Ramos (cell line): ENCODE results near the gene CD47.

ENCODE experiments used
- in situ Hi-C: fragments of 300-500 bp; cut with MboI; formaldehyde crosslinking; loops from one replicate; pipeline ENCODE4 v1.14.3; 2022; ENCODE audit warnings: low sequenced_read_pairs; ENCODE audit not compliant: unreplicated experiment

CD47 gene

DNA sequence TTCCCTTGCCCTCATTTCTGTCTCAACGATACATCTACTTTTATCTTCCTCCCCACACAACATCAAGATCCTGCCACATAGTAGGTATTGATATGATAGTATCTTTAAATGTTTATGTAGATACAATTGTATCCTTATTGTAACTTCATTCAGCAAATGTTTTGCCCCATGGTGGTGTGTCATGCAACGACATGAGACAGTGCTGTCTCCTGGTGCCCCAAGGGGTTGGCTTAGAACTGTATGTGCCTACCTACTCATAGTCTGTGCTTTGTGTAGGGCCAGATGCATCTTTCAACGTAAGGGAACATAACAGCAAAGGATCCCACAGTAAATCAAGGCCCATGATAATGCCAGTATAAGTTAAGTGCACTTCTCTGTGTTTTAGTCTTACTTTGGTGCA, 2.8 kb upstream of the CD47 start:
- in situ Hi-C loops, result no loop called here

DNA sequence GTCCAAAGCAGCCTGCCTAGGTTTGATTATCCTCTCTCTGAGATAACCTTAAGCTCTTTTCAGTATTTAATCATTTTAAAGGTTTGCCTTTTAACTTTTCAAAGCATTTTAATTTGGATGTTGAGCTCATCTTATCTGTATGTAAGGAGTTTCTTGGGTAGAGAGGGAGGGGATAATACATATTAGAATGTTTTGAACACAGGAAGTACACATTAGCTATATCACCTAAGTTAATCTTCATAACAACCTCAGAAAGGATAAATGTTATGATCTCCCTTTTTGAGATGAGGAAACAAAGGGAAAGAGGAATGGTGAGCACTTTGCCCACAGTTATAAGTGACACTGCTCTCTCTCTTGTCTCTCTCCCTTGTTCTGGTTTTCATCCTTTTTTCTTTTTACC, 2.2 kb upstream of the CD47 start:
- in situ Hi-C loops, result no loop called here

DNA sequence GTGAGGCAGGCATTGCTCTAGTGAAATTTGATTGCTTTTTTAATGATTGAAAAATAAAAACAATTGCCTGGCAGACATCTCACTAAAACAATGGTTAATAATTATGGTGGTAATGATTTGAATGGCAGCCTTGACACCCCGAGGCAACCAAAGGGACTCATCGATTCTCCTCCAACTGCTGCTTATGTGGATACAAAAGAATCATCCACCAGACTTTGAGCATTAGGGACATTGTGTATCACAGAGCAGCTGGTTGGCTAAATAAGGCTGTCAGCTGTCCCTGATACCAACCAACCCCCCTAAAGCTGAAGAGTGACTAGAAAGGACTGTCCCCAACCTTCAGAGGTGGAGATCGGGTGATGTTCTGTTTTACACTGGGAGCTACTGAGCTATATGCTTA, 1.7 kb upstream of the CD47 start:
- in situ Hi-C loops, result no loop called here

DNA sequence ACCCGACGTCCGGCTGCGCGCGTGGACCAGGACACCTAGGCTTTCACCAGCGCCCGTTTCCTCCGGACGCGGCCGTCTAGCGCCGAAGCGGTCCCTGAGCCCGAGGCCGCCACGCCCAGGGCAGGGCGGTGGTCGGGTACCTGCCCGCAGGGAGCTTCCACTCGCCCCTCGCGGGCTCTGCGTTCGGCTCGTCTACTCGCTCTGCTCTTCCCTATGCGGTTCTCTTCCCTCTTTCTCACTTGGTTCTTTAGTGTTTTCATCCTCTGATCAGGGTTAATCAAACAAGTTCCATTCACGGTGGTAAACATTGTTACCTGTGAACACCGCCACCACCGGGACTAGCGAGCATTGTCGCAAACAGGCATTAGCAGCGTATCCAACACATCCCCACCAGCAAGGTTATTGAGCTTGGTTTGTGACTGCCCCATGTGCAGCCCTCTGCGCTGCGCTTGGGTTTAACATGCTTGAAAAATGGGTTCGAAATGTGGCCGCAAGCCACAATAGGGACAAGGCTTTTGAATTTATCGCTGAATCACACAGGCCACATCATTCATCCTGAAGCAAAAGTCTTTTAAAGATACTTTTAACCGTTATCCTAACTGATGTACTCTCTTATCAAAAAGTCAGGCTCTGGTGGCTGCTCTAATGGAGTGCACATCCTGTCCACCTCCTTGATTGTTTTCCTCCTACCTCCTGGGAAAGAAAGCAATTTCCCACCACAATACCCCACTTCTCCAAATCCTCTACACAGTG, 843 bp upstream of the CD47 start:
- in situ Hi-C loops, result no loop called here

DNA sequence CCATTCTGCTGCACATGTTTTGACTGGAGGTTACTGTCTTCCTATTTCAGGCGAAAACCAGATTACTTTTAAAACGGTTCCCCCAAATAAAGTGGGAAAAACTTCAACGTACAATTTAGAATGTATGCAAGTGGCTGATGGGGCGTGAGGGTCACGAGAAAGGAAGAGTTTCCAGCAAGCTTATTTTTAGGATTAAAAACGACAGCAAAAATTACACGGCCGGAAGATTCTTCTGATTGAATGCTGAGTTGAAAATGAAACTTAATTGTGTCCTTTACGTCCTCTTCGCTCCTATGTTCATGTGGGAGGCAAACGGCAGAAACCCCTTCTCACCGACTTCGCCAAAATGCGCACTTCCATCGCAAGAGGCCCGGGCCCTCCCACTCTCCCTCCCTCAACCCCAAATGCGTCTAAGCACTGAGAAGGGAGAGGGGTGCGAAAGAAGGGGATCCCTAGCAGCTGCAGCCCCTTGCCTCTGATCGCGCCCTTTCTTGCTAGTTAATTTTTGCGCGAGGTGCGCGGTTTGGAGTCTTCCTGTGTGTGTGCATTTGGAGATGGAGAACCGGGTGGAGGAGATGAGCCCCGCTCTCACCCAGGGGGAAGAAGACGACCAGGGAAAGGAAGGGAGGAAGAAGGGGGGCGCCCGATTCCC, 656 bp downstream of the CD47 start:
- in situ Hi-C loops, result no loop called here

DNA sequence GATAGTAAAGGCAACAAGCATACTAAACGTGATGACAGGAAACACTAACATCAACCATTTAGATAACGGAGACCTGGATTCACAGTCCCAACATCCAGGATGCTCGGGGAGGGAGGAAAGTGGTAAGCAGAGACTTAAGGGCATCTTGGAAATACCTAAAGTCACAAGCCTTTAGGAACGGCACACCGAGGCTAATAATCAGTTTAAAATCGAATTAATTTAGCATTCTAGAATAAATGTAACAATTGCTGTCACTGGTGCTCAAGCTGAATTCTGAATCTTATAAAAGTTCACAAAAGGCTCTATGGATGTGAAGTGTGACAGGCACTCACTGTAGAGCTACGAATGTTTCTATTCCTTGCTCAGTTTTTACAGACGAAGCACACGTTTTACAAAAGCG, 1.3 kb downstream of the CD47 start:
- in situ Hi-C loops, result no loop called here

DNA sequence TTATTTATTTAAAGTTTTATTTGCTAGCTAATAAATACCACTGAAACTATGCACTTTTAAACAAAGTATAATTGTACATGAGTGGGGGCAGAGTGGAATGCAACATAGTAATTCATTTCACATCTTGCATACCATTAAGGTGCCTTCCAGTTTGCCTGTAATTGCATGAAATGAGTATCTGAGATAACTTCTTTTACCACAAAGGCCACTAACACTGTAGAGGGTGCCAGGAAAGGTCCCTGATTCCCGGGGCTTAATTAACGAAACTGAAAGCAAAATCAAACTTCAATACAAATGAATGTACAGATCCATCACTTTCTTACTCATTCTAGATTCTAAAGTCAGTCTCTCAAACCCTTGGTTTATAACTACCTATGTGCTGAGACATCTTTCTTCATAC, 2.1 kb downstream of the CD47 start:
- in situ Hi-C loops, result no loop called here

DNA sequence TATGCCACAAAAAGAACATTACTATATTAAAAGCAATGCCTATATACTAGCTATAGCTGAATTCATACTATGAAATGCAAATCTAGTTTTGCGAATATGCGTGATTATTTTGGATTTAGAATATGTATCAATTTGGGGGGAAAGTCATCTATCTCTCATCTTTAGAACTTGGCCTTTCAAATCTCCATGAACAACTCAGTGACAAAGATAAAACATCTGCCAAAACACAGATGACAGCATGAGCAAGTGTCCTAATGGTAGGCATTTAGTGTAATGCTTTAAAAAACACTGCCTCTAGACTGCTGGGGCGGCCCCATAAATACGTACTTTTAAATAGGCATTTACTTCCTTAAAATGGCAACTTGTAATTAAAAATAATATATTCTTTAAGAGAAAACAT, 2.7 kb downstream of the CD47 start:
- in situ Hi-C loops, result no loop called here

DNA sequence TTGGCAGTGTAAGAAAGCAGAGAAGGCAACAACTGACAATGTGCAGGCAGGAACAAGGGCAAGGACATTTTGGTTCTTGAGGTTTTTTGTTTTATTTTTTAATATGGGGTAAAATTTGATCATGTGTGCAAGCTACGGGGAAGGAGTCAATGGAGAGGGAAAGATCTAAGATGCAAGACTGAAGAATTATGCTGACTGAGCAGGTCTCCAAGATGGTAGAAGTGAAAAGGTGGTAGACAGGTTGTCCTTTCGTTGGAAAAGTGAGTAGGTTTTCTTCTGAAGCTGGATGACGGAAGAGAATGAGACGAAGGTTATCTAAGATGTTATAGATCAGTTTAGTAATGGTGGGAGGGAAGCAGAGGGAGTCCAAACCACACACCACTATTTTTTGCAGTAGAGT, 4.2 kb downstream of the CD47 start:
- in situ Hi-C loops, result no loop called here

DNA sequence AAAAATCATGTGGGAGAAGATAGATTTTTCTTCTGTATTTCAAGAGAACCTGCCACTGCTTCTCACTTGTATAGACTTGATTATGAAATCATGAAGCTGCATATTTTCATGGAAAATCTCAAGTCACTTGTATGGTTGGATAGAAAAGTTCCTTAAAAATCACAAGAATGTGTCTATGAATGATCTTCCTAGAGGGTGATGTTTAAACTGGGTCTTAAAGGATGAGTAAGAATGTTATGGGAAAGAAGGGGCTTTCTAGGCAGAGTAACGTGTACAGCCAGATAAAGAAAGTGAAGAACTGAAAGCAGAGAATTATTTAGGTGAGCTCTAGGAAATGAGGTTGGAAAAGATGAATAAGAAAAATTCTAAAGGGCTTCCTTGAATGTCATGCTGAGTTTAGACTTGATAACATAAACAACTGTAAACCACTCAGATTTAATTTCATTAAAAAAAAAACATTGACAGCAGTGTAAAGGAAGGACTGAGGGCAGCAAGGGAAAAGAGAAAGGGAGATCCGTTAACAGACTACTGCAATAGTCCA, 5.0 kb downstream of the CD47 start:
- in situ Hi-C loops, result no loop called here

DNA sequence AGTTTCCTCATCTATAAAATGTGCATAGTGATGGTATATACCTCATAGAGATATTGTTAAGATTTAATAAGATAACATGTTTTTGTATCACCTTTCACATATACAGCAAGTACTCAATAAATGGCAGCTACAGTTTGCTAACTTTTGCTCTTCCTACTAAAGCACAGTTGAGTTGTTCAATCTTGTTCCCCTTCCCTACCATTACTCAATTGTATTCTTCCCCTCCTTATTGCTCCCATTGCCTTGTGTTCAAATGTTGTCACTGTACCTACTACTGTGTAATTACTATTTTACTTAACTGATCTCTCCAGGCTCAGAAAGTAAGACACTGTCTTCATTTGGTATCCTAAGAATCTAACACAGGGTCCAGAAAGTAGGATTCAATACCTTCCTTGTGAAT, 5.5 kb downstream of the CD47 start:
- in situ Hi-C loops, result no loop called here

DNA sequence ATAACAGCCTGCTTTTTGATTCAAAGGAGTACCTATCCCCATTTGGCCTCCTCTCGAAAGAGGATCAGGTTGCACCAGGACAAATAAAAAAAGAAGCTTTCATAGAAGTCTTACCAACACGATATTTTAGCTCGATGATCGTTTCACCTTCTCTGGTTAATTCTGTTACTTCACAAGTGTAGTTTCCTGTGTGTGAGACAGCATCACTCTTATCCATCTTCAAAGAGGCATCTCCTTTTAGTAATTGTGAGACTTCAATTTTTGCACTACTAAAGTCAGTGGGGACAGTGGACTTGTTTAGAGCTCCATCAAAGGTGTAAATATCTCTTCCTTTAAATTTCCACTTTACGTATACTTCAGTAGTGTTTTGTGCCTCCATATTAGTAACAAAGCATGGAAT, 11.0 kb downstream of the CD47 start:
- in situ Hi-C loops, result no loop called here

DNA sequence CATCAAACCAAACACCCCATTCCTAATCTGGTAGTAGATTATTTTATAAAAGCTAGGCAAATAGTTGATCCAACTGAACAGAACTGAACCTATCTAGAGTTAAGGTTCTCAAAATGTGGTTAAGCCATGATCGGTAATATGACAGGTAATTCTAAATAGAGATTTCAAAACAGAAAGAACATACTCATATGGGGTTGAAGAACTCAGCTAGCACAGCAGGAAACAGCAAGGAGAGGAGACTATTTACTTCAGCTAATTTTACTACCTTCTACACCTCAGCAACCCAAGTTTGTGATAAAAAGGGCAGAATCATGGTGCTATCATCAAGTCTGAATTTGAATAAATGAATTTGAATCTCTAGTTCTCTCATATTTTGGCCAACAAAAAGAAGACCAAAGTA, 11.8 kb downstream of the CD47 start:
- in situ Hi-C loops, result no loop called here

DNA sequence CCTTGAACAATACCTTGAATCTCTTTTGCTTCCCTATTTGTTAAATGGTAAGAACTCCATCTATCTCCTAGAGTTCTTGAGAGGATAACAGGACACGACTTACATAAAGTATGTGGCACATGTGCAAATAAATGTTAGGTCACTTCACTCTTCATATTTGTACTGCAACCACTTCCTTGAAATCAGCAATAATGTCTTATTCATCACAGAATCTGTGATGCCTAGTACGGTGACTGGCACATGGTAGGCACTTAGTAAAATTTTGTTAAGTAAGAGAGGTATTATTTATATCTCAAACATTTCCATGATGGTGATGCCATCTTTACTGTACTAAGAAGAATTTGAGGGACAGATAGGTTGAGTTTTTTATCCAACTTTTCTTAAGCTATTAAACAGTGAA, 14.3 kb downstream of the CD47 start:
- in situ Hi-C loops, result no loop called here

DNA sequence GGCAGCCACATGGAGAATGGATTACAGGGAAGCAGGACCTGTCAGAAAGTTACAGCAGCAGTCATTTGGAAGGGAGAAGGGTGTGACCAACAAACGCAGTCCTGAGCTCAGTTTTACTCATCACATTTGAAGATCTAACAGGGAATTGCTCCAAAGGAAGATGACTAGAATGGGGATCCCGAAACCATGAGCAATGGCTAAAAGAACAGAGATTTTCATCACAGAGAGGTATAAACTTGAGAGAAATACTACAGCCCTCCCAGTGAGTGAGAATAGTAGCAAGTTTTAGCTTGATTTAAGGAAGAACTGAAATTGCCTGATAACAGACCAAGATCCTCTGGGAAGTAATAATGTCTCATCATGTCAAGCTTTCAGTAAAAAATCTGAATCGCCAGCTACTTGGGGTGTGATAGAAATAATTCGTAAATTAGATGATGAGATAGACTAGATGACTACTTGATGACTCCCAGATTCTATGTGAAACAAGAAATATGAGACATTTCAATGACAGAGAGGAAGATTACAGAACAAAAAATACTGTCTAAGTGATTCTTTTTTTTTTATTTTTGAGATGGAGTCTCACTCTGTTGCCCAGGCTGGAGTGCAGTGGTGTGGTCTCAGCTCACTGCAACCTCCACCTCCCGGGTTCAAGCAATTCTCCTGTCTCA, 16.9 kb downstream of the CD47 start:
- in situ Hi-C loops, result no loop called here

DNA sequence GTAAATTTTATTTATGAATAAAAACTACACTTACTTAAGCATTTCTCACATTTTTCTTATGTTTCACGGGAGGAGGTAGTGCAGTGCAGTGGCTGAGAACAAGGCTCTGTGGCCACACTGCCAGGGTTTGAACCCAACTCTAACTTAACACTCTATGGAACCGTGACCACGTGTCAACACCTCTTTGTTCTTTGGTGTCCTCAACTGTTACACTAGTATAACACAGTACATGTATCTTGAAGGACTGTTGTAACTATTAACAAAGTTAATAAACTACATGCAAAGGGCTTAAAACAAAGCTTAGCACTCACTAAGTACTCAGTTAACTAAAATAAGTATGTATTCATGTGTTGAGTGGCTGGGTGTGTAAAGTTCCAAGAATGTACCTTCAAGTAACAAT, 19.5 kb downstream of the CD47 start:
- in situ Hi-C loops, result no loop called here

DNA sequence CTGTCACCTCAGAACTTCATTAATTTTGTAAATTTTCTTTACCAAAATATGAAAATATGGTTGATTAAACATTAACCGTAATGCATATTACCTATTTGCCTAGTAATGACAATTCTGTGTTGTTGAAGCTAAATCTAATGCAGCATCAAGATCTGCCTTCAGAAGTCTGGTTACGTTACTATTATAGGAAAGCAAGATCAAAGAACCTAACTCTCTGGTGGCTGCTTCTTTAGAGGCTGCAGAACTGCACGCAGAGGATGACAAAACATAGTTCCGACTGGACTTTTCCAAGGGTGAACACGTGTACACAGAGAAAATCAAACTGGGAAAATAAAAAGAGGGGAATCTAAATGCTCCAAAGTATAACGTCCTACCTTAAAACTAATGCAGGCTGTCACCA, 20.5 kb downstream of the CD47 start:
- in situ Hi-C loops, result no loop called here

DNA sequence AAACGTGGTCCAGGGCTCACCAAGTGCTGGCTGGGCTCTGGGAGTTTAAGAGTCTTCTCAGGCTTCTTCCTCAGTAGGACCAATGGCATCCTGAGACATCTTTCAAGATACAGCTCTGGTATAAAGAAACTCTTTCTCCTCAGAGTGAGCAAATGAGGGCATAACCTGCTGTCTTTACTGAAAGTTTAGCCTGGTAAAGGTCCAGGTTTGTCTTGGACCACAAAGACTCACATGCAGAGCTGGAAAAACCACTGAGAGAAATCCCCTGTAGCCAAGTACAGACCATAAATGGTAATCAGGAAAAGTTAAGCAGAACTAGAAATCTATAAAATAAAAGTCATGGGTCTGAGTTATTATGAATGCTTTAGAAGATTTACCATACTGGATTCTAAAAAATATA, 23.1 kb downstream of the CD47 start:
- in situ Hi-C loops, result no loop called here

DNA sequence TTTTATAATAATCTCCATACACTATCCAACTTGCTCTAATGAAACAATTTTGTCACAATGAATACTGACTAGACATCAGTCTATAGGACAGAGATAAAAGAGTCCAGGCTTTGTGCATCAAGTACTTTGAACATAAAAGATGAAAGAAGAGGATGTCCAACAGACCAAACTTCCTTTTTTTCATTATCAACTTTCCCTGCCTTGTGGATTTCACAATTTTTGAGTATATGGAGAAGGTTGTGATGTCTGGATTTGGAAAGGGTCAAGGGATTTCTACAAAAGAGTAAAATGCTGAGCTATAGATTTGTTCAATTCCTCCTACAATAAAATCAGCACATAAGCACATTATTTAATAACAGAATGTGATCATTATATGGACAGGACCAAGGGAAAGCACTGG, 25.7 kb downstream of the CD47 start:
- in situ Hi-C loops, result no loop called here

DNA sequence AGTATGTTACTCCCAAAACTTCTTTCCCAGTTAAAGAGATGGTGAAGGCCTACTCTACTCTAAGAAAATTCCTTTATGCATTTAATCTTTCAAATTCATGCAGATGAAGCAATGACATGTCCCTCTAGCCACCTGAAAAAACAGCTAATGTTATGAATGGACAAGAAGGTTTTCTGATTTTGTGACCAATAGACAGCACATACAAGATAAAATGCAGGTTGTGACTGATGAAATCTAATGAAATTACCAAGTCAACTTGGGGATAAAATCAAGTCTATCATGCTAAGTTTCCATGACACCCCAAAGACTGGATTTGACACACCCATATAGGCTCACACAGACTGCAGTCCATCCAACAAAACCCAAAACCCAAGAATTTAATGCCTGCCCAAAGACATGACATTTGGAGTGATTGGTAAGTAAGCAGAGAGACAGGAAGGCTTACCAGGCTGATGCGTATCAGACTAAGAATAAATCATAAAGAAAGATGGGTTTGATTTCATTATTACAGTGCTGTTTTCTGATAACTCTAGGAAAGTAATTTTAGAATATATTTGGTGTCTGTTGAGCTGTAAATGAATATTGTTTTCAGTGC, 26.4 kb downstream of the CD47 start:
- in situ Hi-C loops, result no loop called here

DNA sequence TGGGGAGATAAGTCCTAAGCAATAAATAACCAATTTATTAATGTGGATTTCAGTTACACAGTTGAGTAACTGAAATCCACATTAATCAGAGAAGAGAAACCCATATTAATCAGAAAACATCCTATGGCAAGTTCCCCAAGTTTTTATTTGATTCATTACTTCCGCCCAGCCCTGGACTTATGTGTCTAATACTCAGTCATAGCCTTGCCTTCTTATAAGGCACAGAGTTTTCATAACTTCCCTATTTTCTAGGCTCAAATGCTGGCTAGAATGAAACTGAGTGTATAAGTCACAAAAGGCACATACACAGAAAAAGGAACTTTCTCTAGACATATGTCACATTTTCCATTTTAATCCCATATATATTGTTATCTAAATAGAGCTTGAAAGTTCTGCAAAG, 28.8 kb downstream of the CD47 start:
- in situ Hi-C loops, result no loop called here
